GM19452 (cell line): ENCODE results near the gene NPHP4.

ENCODE experiments used
- ATAC-seq: cut with Tn5 transposase; IDR thresholded peaks from one replicate; pipeline ENCODE4 v1.9.1; 2021; ENCODE audit not compliant: unreplicated experiment

The NPHP4 gene

GRCh38 chr1:5882367-5883128 is 109.7 kb downstream of the NPHP4 start:
- no peak for ATAC-seq

- no peak for ATAC-seq
Measured at GRCh38 chr1:5881526-5882222, 110.6 kb downstream of the NPHP4 start.

GRCh38 chr1:5880630-5881405 is 111.4 kb downstream of the NPHP4 start:
- no peak for ATAC-seq

GRCh38 chr1:5879421-5879820 is 112.8 kb downstream of the NPHP4 start:
- ATAC-seq: no peak

GRCh38 chr1:5878971-5879370 is 113.3 kb downstream of the NPHP4 start:
- no peak for ATAC-seq

- ATAC-seq: no peak
Measured at GRCh38 chr1:5877683-5878530, 114.3 kb downstream of the NPHP4 start.

GRCh38 chr1:5877001-5877400 is 115.2 kb downstream of the NPHP4 start:
- ATAC-seq: no peak

- no peak for ATAC-seq
Measured at GRCh38 chr1:5876094-5876650, 116.1 kb downstream of the NPHP4 start.

GRCh38 chr1:5875345-5875910 is 116.8 kb downstream of the NPHP4 start:
- ATAC-seq: no peak

- no peak for ATAC-seq
Measured at GRCh38 chr1:5874416-5875110, 117.7 kb downstream of the NPHP4 start.

- ATAC-seq: no peak
Measured at GRCh38 chr1:5873556-5873955, 118.7 kb downstream of the NPHP4 start.

GRCh38 chr1:5872886-5873285 is 119.3 kb downstream of the NPHP4 start:
- no peak for ATAC-seq

GRCh38 chr1:5868931-5869500 is 123.2 kb downstream of the NPHP4 start:
- ATAC-seq: no peak

- ATAC-seq: no peak
Measured at GRCh38 chr1:5865774-5866173, 126.5 kb downstream of the NPHP4 start.

- ATAC-seq: no peak
Measured at GRCh38 chr1:5865056-5865455, 127.2 kb downstream of the NPHP4 start.

GRCh38 chr1:5864256-5864655 is 128.0 kb downstream of the NPHP4 start:
- no peak for ATAC-seq

- ATAC-seq: no peak
Measured at GRCh38 chr1:5863238-5863637, 129.0 kb downstream of the NPHP4 start.

GRCh38 chr1:5861871-5862825 is 130.1 kb downstream of the NPHP4 start:
- ATAC-seq: no peak
